Astrocyte (in vitro differentiated cells and primary cell): ENCODE results near the gene MTO1. TPM values are rescaled to one million over a fixed set of nuclear protein-coding genes. Genes with fewer than 3 reads are reported as not detected.
A peak's percentile ranks its signal among the peaks of the same experiment; 100 is the strongest.

ENCODE experiments used
- DNase-seq: peaks from one replicate; pipeline ENCODE4 v3.0.0-alpha.2; 2010; ENCODE audit warnings: low read depth
- FAIRE-seq: peaks from 2 replicates; lab custom pipeline; 2011; peaks lifted over from hg19 to GRCh38; lab: Jason Lieb, UNC
- H2AFZ ChIP-seq: 2 replicates; pipeline ENCODE4 v1.6.0; 2012; ENCODE audit warnings: low read depth, low read length, inconsistent platforms
- H3K27ac ChIP-seq: 2 replicates; pipeline ENCODE4 v1.5.1; 2011; ENCODE audit warnings: low read depth, low read length, inconsistent platforms
- H3K27me3 ChIP-seq: 2 replicates; pipeline ENCODE4 v1.6.0; 2011; ENCODE audit warnings: low read length, inconsistent platforms; ENCODE audit not compliant: insufficient read depth
- H3K36me3 ChIP-seq: 2 replicates; pipeline ENCODE4 v1.5.1; 2011; ENCODE audit warnings: low read length, inconsistent platforms; ENCODE audit not compliant: insufficient read depth
- H3K4me1 ChIP-seq: 2 replicates; pipeline ENCODE4 v1.5.1; 2011; ENCODE audit warnings: low read length, inconsistent platforms; ENCODE audit not compliant: insufficient read depth
- H3K4me2 ChIP-seq: 2 replicates; pipeline ENCODE4 v1.6.0; 2012; ENCODE audit warnings: low read length, inconsistent platforms
- H3K4me3 ChIP-seq: 2 replicates; pipeline ENCODE4 v1.5.1; 2011; ENCODE audit warnings: low read depth, mild to moderate bottlenecking, low read length, inconsistent platforms; ENCODE audit not compliant: insufficient read depth
- H3K79me2 ChIP-seq: 2 replicates; pipeline ENCODE4 v1.6.0; 2012; ENCODE audit warnings: mild to moderate bottlenecking, low read length, inconsistent platforms; ENCODE audit not compliant: insufficient read depth
- H3K9ac ChIP-seq: 2 replicates; pipeline ENCODE4 v1.6.0; 2012; ENCODE audit warnings: mild to moderate bottlenecking, low read length, inconsistent platforms
- H3K9me3 ChIP-seq: 2 replicates; pipeline ENCODE4 v1.5.1; 2012; ENCODE audit warnings: low read depth, mild to moderate bottlenecking, low read length, inconsistent platforms; ENCODE audit not compliant: insufficient read depth
- H4K20me1 ChIP-seq: 2 replicates; pipeline ENCODE4 v1.6.0; 2012; ENCODE audit warnings: low read length, inconsistent platforms; ENCODE audit not compliant: insufficient read depth
- H3K27ac Mint-ChIP-seq: one replicate; pipeline ENCODE4 v1.8.0; 2021; ENCODE audit warnings: mild to moderate bottlenecking, mixed read lengths; ENCODE audit not compliant: unreplicated experiment
- H3K27me3 Mint-ChIP-seq: one replicate; pipeline ENCODE4 v1.8.0; 2021; ENCODE audit warnings: low read depth, mixed read lengths; ENCODE audit not compliant: unreplicated experiment
- H3K36me3 Mint-ChIP-seq: one replicate; pipeline ENCODE4 v1.8.0; 2021; ENCODE audit warnings: low read depth, mixed read lengths; ENCODE audit not compliant: unreplicated experiment
- H3K4me1 Mint-ChIP-seq: one replicate; pipeline ENCODE4 v1.8.0; 2021; ENCODE audit warnings: low read depth, mixed read lengths; ENCODE audit not compliant: unreplicated experiment
- H3K4me3 Mint-ChIP-seq: one replicate; pipeline ENCODE4 v1.8.0; 2021; ENCODE audit warnings: mild to moderate bottlenecking, moderate library complexity, mixed read lengths; ENCODE audit not compliant: unreplicated experiment
- H3K9me3 Mint-ChIP-seq: one replicate; pipeline ENCODE4 v1.8.0; 2021; ENCODE audit warnings: mild to moderate bottlenecking, mixed read lengths; ENCODE audit not compliant: unreplicated experiment
- CTCF ChIP-seq: IDR thresholded peaks from 2 replicates; pipeline ENCODE4 v1.5.1; 2011; ENCODE audit warnings: low read depth, mild to moderate bottlenecking, inconsistent platforms, low read length, moderate library complexity; ENCODE audit not compliant: insufficient read depth
- EZH2 ChIP-seq: IDR thresholded peaks from 2 replicates; pipeline ENCODE4 v1.6.1; 2012; ENCODE audit warnings: mild to moderate bottlenecking, low read length, inconsistent platforms; ENCODE audit not compliant: insufficient read depth
- total RNA-seq: library from RNA; stranded (reverse); gene quantifications from 2 replicates; pipeline ENCODE4 v1.2.1, GENCODE V29; 2021

The MTO1 gene
- total RNA-seq, 1 donor from 2014 or later = 17.6 TPM

- DNase-seq = peak; percentile 80
- peak overlapping the region; percentile 100 for H3K9ac ChIP-seq
- peak overlapping the region; percentile 94 for H3K4me3 Mint-ChIP-seq
- no peaks in the 10 kb centered on the region for H3K9me3 Mint-ChIP-seq
- no peaks in the 10 kb centered on the region for H3K9me3 ChIP-seq
- no peak for TF ChIP-seq EZH2
- TF ChIP-seq CTCF = no peak
- H3K27me3 ChIP-seq = no peaks in the 10 kb centered on the region
- H3K79me2 ChIP-seq = peaks cover 41% of the 10 kb centered on the region
- H4K20me1 ChIP-seq = peaks cover 40% of the 10 kb centered on the region
- H3K36me3 ChIP-seq = peaks cover 28% of the 10 kb centered on the region
- H3K4me1 Mint-ChIP-seq = peaks cover 10% of the 10 kb centered on the region
- H3K36me3 Mint-ChIP-seq = peaks cover 36% of the 10 kb centered on the region
- H3K4me3 ChIP-seq = peak overlapping the region; percentile 100
- no peaks in the 10 kb centered on the region for H3K27me3 Mint-ChIP-seq
- H2AFZ ChIP-seq = peak overlapping the region; percentile 68
- FAIRE-seq = no peak
- peak overlapping the region; percentile 91 for H3K4me2 ChIP-seq
- peak overlapping the region; percentile 99 for H3K27ac ChIP-seq
- H3K4me1 ChIP-seq = peaks cover 30% of the 10 kb centered on the region
- H3K27ac Mint-ChIP-seq = peak overlapping the region; percentile 100
These were observed 59.9 kb downstream of the MTO1 start for GRCh38 chr6:73521351-73521985.

- peak overlapping the region; percentile 79 for H3K27ac ChIP-seq
- H3K79me2 ChIP-seq = peaks cover 22% of the 10 kb centered on the region
- peak overlapping the region; percentile 75 for H2AFZ ChIP-seq
- peaks cover 24% of the 10 kb centered on the region for H3K4me1 ChIP-seq
- peaks cover 6% of the 10 kb centered on the region for H3K27me3 Mint-ChIP-seq
- DNase-seq (no peak), FAIRE-seq (no peak)
- H3K4me1 Mint-ChIP-seq = peaks cover 4% of the 10 kb centered on the region
- H4K20me1 ChIP-seq = peaks cover 21% of the 10 kb centered on the region
- H3K27ac Mint-ChIP-seq = peak overlapping the region; percentile 69
- H3K9me3 Mint-ChIP-seq = no peaks in the 10 kb centered on the region
- H3K36me3 Mint-ChIP-seq = peaks cover 19% of the 10 kb centered on the region
- H3K36me3 ChIP-seq = peaks cover 14% of the 10 kb centered on the region
- peak overlapping the region; percentile 84 for H3K4me2 ChIP-seq
- peak overlapping the region; percentile 68 for H3K4me3 Mint-ChIP-seq
- TF ChIP-seq CTCF = no peak
- no peak for TF ChIP-seq EZH2
- H3K9me3 ChIP-seq = no peaks in the 10 kb centered on the region
- H3K9ac ChIP-seq = peak overlapping the region; percentile 77
- H3K27me3 ChIP-seq = no peaks in the 10 kb centered on the region
- H3K4me3 ChIP-seq = peak overlapping the region; percentile 47
These were observed 62.0 kb downstream of the MTO1 start for GRCh38 chr6:73523434-73524123.
